Measurements from ENCODE around the gene UGT1A1. TPM values are rescaled to one million over a fixed set of nuclear protein-coding genes. Genes with fewer than 3 reads are reported as not detected.
"Not testable (repeated sequence)": the region's sequence is repeated elsewhere in the genome, so short reads cannot be mapped to it uniquely, and the experiment has no call there.

Gene UGT1A1
- total and polyA plus RNA-seq, 4 donors, result 145 to 386 (median 288) TPM; not detected in 1

- not testable (repeated sequence) for DNase-seq (ENCODE audit: low spot score); H3K9ac ChIP-seq (ENCODE audit: low read depth in 1 of 2, low read length in 2 of 2); H3K9me3 ChIP-seq (ENCODE audit: control insufficient read depth in 4 of 4, low read length in 3 of 4); H3K36me3 ChIP-seq (ENCODE audit: control insufficient read depth in 4 of 4, insufficient read depth in 3 of 4, low read depth in 1 of 4, low read length in 3 of 4); H3K27me3 ChIP-seq (ENCODE audit: control insufficient read depth in 4 of 4, insufficient read depth in 4 of 4, low read length in 3 of 4)
- H3K27ac ChIP-seq (ENCODE audit: low read depth in 1 of 2, low read length in 2 of 2), result peak overlapping the region; percentile 49 to 65
- H3K4me1 ChIP-seq (ENCODE audit: control insufficient read depth in 4 of 4, insufficient read depth in 4 of 4, low read length in 3 of 4), result peaks cover 12 to 65% (median 41%) of the 10 kb centered on the region in 4 donors
- H3K4me3 ChIP-seq (ENCODE audit: low read depth in 1 of 3, low read length in 3 of 3), result peak overlapping the region in 1 of 3 donors; percentile 22
- peak; percentile 0 for TF ChIP-seq REST (IDR thresholded peaks at IDR 0.05)
- WGBS, result 63% methylated on average over 2 of the region's 2 CpGs
These were observed 14.2 kb upstream of the UGT1A1 start for GRCh38 chr2:233745838-233746237.

- TF ChIP-seq FOXA1 (IDR thresholded peaks at IDR 0.05) (no peak), HNF4G (IDR thresholded peaks at IDR 0.05) (peak; percentile 21), REST (IDR thresholded peaks at IDR 0.05) (no peak), SP1 (IDR thresholded peaks at IDR 0.05) (no peak), ZBTB33 (IDR thresholded peaks at IDR 0.05) (peak; percentile 16), FOXA2 (IDR thresholded peaks at IDR 0.05) (peak; percentile 13), ATF3 (IDR thresholded peaks at IDR 0.05) (no peak), CTCF (IDR thresholded peaks at IDR 0.05; ENCODE audit: low read depth, low read length, missing input control) (no peak), RAD21 (IDR thresholded peaks at IDR 0.05) (peak; percentile 4 to 10), YY1 (IDR thresholded peaks at IDR 0.05) (peak; percentile 75), GABPA (IDR thresholded peaks at IDR 0.05 in 1 of 2, conservative IDR thresholded peaks at IDR 0.05 in 1 of 2) (no peak), MAX (IDR thresholded peaks at IDR 0.05) (peak; percentile 33), RXRA (IDR thresholded peaks at IDR 0.05) (peak; percentile 90 to 97), EGR1 (IDR thresholded peaks at IDR 0.05; ENCODE audit: low read depth in 2 of 2) (peak in 1 of 2 donors; percentile 23), HNF4A (conservative IDR thresholded peaks at IDR 0.05) (peak; percentile 34 to 69), JUND (IDR thresholded peaks at IDR 0.05) (peak in 1 of 2 donors; percentile 58), NR2F2 (IDR thresholded peaks at IDR 0.05) (no peak), TAF1 (conservative IDR thresholded peaks at IDR 0.05) (no peak)
- Histone ChIP-seq H3K36me3 (ENCODE audit: control insufficient read depth in 4 of 4, insufficient read depth in 3 of 4, low read depth in 1 of 4, low read length in 3 of 4) (peaks cover 0 to 4% (median 2%) of the 10 kb centered on the region in 4 donors), H3K4me1 (ENCODE audit: control insufficient read depth in 4 of 4, insufficient read depth in 4 of 4, low read length in 3 of 4) (peaks cover 12 to 68% (median 44%) of the 10 kb centered on the region in 4 donors), H3K9me3 (ENCODE audit: control insufficient read depth in 4 of 4, low read length in 3 of 4) (no peaks in the 10 kb centered on the region), H3K4me3 (ENCODE audit: low read depth in 1 of 3, low read length in 3 of 3) (peak overlapping the region in 1 of 3 donors; percentile 23), H3K9ac (ENCODE audit: low read depth in 1 of 2, low read length in 2 of 2) (no peak overlapping the region), H3K27ac (ENCODE audit: low read depth in 1 of 2, low read length in 2 of 2) (peak overlapping the region; percentile 57 to 65), H3K27me3 (ENCODE audit: control insufficient read depth in 4 of 4, insufficient read depth in 4 of 4, low read length in 3 of 4) (no peaks in the 10 kb centered on the region)
- 44% methylated on average over 10 of the region's 10 CpGs for WGBS
- DNase-seq (ENCODE audit: low spot score), result no peak
These were observed 13.4 kb upstream of the UGT1A1 start for GRCh38 chr2:233746475-233747282.

Data from liver (tissue), 9 donors.